ENCODE measurements around the gene NXPH3. TPM values are rescaled to one million over a fixed set of nuclear protein-coding genes. Genes with fewer than 3 reads are reported as not detected.

NXPH3 gene
- total and polyA plus RNA-seq, 9 of the 15 experiments (the other 6 are each of a cell fraction or from before 2014, with no cell fraction given): 0.04 to 0.27 (median 0.07) TPM; not detected in 2

GRCh38 chr17:49574945-49575678 lies 559 bp upstream of the NXPH3 start:
- Histone ChIP-seq H3K4me1 (replicated peaks in 1 of 2; ENCODE audit: control insufficient read depth in 2 of 2, insufficient read depth in 2 of 2, low read length in 2 of 2) (peaks cover 8 to 58% of the 10 kb centered on the region in 2 experiments; a peak in 4 of 5 replicates), H3K9ac (ENCODE audit: insufficient read depth in 1 of 2, low read depth in 2 of 2, low read length in 2 of 2) (peak overlapping the region in 1 of 2 experiments; percentile 76; a peak in 2 of 4 replicates), H3K27me3 (ENCODE audit: control insufficient read depth in 2 of 2, insufficient read depth in 2 of 2, low read length in 2 of 2) (peaks cover 12 to 31% of the 10 kb centered on the region in 2 experiments; a peak in 4 of 5 replicates), H3K79me2 (ENCODE audit: control insufficient read depth, insufficient read depth, low read length) (no peaks in the 10 kb centered on the region), H3K36me3 (ENCODE audit: control insufficient read depth, insufficient read depth, low read length) (no peaks in the 10 kb centered on the region), H3K4me2 (ENCODE audit: insufficient read depth, low read length) (peak overlapping the region; percentile 85; the same call in 1 of the 2 replicates), H3K27ac (ENCODE audit: extremely low read depth, low read depth, low read length) (no peak overlapping the region), H3K9me1 (ENCODE audit: control insufficient read depth, insufficient read depth, low read length) (no peaks in the 10 kb centered on the region), H4K20me1 (replicated peaks; ENCODE audit: control insufficient read depth, insufficient read depth, low read length) (peaks cover 16% of the 10 kb centered on the region; the same call in 1 of the 2 replicates), H3K9me3 (replicated peaks; ENCODE audit: control insufficient read depth, insufficient read depth, low read depth, low read length) (no peaks in the 10 kb centered on the region), H2AFZ (ENCODE audit: low read depth, low read length) (peak overlapping the region; percentile 55; the same call in 1 of the 2 replicates), H3K4me3 (peak overlapping the region; percentile 54)
- BruUV-seq (replicated peaks): no TSS peak
- intact Hi-C loops (cut with micrococcal nuclease) (no loop called here), in situ Hi-C loops (cut with MboI) (loop anchor here (5.0 kb wide), 3 partner anchors 122 to 422 kb away; partner anchors contain the start of genes DLX3 and TAC4)
- ChIA-PET POLR2A (interaction anchor here (0.6 to 1.4 kb wide), 4 partner anchors 124 to 135 kb away, joined by 3 to 4 read pairs (median 3); partner anchors contain the start of gene SLC35B1), CTCF (ENCODE audit: low intra/inter-chr PET ratio) (interaction anchor here (0.5 to 2.6 kb wide), 8 partner anchors 14 to 205 kb away, joined by 3 to 23 read pairs (median 4); no protein-coding TSS in a partner anchor)
- FAIRE-seq (no peak), DNase-seq (ENCODE audit: extremely low read depth in 1 of 4, low spot score in 3 of 4) (no peak), ATAC-seq (no peak)
- 8% methylated on average over 21 of the region's 29 CpGs for WGBS (ENCODE audit: insufficient coverage, low coverage, missing lambda C conversion rate)
- peak; percentile 80 for TF ChIP-seq EGR1 (conservative IDR thresholded peaks at IDR 0.05)
- TF ChIP-seq FUS (optimal IDR thresholded peaks at IDR 0.05; ENCODE audit: low read depth, low read length): no peak
- TF ChIP-seq FOXP1 (CRISPR knock-in tag; IDR thresholded peaks at IDR 0.05): 0 out of 2 replicates have a peak, but pooled peaks have one; percentile 18
- TF ChIP-seq BCOR (IDR thresholded peaks at IDR 0.05): peak; percentile 78
- TF ChIP-seq RBM25 (IDR thresholded peaks at IDR 0.05; ENCODE audit: low read depth, low read length, severe bottlenecking): peak; percentile 50
- 0 out of 4 replicates have a peak, but pooled peaks of 1 of the 2 experiments have one; percentile 6 for TF ChIP-seq KDM1A (IDR thresholded peaks at IDR 0.05)
- TF ChIP-seq ADNP (tag; IDR thresholded peaks at IDR 0.05): 0 out of 2 replicates have a peak, but pooled peaks have one; percentile 21
- TF ChIP-seq GATAD2A (IDR thresholded peaks at IDR 0.05): peak; percentile 46; the same call in 1 of the 2 replicates
- no peak for TF ChIP-seq CREM (IDR thresholded peaks at IDR 0.05; ENCODE audit: low read depth)

Data from K562 (cell line).